Measurements from ENCODE around the gene GRHPR.
"Not testable (repeated sequence)": the region's sequence is repeated elsewhere in the genome, so short reads cannot be mapped to it uniquely, and the experiment has no call there.

DNA sequence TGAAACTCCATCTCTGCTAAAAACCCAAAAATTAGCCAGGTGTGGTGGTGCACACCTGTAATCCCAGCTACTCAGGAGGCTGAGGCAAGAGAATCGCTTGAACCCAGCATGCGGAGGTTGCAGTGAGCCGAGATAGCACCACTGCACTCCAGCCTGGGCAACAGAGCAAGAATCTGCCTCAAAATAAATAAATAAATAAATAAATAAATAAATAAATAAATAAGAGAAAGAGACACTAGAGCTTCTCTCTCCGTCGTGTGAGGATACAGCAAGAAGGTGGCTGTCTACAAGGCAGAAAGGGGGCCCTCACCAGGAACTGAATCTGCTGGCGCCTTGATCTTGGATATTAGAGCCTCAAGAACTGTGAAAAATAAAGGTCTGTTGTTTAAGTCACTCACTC lies 51.5 kb downstream of the GRHPR start:
- TF ChIP-seq POLR2AphosphoS5, POLR2A (IDR thresholded peaks at IDR 0.05): not testable (repeated sequence)
- TF ChIP-seq, protein P1, sequence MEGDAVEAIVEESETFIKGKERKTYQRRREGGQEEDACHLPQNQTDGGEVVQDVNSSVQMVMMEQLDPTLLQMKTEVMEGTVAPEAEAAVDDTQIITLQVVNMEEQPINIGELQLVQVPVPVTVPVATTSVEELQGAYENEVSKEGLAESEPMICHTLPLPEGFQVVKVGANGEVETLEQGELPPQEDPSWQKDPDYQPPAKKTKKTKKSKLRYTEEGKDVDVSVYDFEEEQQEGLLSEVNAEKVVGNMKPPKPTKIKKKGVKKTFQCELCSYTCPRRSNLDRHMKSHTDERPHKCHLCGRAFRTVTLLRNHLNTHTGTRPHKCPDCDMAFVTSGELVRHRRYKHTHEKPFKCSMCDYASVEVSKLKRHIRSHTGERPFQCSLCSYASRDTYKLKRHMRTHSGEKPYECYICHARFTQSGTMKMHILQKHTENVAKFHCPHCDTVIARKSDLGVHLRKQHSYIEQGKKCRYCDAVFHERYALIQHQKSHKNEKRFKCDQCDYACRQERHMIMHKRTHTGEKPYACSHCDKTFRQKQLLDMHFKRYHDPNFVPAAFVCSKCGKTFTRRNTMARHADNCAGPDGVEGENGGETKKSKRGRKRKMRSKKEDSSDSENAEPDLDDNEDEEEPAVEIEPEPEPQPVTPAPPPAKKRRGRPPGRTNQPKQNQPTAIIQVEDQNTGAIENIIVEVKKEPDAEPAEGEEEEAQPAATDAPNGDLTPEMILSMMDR (IDR thresholded peaks at IDR 0.05): not testable (repeated sequence)
